KMS-11 (cell line): Measurements from ENCODE around the gene NDUFV3.
"Not testable (repeated sequence)": the region's sequence is repeated elsewhere in the genome, so short reads cannot be mapped to it uniquely, and the experiment has no call there.

Experiments
- H2AFZ ChIP-seq: fragments of 200-600 bp; sonication (generic); 2 replicates; pipeline ENCODE4 v1.6.1; 2016; ENCODE audit warnings: antibody characterized with exemption, mixed run types, low read depth
- H3K27ac ChIP-seq: fragments of 200-600 bp; sonication (generic); 2 replicates; pipeline ENCODE4 v1.6.1; 2016; ENCODE audit warnings: mild to moderate bottlenecking, mixed run types
- H3K27me3 ChIP-seq: fragments of 200-600 bp; sonication (generic); 2 replicates; pipeline ENCODE4 v1.6.1; 2017; ENCODE audit warnings: mild to moderate bottlenecking, low read depth, mixed run types, moderate library complexity; ENCODE audit not compliant: insufficient read depth
- H3K36me3 ChIP-seq: fragments of 200-600 bp; sonication (generic); 2 replicates; pipeline ENCODE4 v1.6.1; 2017; ENCODE audit warnings: mild to moderate bottlenecking, mixed run types; ENCODE audit not compliant: insufficient read depth
- H3K4me1 ChIP-seq: fragments of 200-600 bp; sonication (generic); 2 replicates; pipeline ENCODE4 v1.6.1; 2016; ENCODE audit warnings: mild to moderate bottlenecking, low read depth, mixed run types; ENCODE audit not compliant: poor library complexity, severe bottlenecking
- H3K4me2 ChIP-seq: fragments of 200-600 bp; sonication (generic); 2 replicates; pipeline ENCODE4 v1.7.0; 2016; ENCODE audit warnings: mild to moderate bottlenecking, mixed run types
- H3K4me3 ChIP-seq: fragments of 200-600 bp; sonication (generic); IDR thresholded peaks from 2 replicates; pipeline ENCODE4 v1.6.1; 2017; ENCODE audit warnings: low read depth, low read length, mixed read lengths; ENCODE audit not compliant: insufficient read depth
- H3K79me2 ChIP-seq: fragments of 200-600 bp; sonication (generic); 2 replicates; pipeline ENCODE4 v1.6.1; 2016; ENCODE audit warnings: low read depth, mixed run types; ENCODE audit not compliant: insufficient read depth
- H3K9ac ChIP-seq: fragments of 200-600 bp; sonication (generic); 2 replicates; pipeline ENCODE4 v1.6.1; 2016; ENCODE audit warnings: mild to moderate bottlenecking, mixed run types
- H4K20me1 ChIP-seq: fragments of 200-600 bp; sonication (generic); 2 replicates; pipeline ENCODE4 v1.6.1; 2016; ENCODE audit warnings: mild to moderate bottlenecking, mixed run types; ENCODE audit not compliant: insufficient read depth
- TF ChIP-seq, protein P1 (sequence below): fragments of 200-600 bp; sonication (generic); conservative IDR thresholded peaks from 2 replicates; pipeline ENCODE4 v1.6.1; 2017; ENCODE audit warnings: low read depth, mild to moderate bottlenecking, antibody characterized with exemption, low read length, moderate library complexity, mixed read lengths

The NDUFV3 gene

GRCh38 chr21:42865776-42866160 lies 27.3 kb upstream of the NDUFV3 start:
- no peak overlapping the region for H3K9ac ChIP-seq
- H3K36me3 ChIP-seq, result peaks cover 12% of the 10 kb centered on the region
- peaks cover 38% of the 10 kb centered on the region; the same call in 1 of the 2 replicates for H4K20me1 ChIP-seq
- H2AFZ ChIP-seq, result no peak overlapping the region
- no peak overlapping the region for H3K27ac ChIP-seq
- no peak overlapping the region for H3K4me3 ChIP-seq
- H3K4me1 ChIP-seq, result no peaks in the 10 kb centered on the region
- TF ChIP-seq, protein P1, sequence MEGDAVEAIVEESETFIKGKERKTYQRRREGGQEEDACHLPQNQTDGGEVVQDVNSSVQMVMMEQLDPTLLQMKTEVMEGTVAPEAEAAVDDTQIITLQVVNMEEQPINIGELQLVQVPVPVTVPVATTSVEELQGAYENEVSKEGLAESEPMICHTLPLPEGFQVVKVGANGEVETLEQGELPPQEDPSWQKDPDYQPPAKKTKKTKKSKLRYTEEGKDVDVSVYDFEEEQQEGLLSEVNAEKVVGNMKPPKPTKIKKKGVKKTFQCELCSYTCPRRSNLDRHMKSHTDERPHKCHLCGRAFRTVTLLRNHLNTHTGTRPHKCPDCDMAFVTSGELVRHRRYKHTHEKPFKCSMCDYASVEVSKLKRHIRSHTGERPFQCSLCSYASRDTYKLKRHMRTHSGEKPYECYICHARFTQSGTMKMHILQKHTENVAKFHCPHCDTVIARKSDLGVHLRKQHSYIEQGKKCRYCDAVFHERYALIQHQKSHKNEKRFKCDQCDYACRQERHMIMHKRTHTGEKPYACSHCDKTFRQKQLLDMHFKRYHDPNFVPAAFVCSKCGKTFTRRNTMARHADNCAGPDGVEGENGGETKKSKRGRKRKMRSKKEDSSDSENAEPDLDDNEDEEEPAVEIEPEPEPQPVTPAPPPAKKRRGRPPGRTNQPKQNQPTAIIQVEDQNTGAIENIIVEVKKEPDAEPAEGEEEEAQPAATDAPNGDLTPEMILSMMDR, result no peak
- no peaks in the 10 kb centered on the region for H3K27me3 ChIP-seq
- H3K79me2 ChIP-seq, result peaks cover 84% of the 10 kb centered on the region
- no peak overlapping the region for H3K4me2 ChIP-seq

DNA sequence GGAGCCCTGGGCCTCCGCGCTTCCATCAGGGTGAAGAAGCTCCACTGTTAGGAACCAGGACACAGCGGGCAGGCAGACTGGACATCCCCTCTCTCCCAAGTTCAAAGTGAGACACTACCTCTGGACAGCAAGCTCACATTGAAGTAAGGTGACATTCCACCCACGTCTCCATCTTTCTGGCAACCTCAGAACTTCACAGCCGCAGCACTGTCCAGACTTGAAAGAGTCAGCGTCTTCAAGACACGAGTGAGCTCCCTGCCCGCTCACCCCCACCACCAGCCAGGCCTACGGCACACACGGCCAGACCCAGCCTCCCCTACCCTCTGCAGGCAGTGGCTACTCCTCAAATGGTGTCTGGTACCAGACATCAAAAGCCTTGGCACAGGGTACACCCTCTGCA lies 24.9 kb upstream of the NDUFV3 start:
- H3K27ac ChIP-seq, result no peak overlapping the region
- H3K27me3 ChIP-seq, result no peaks in the 10 kb centered on the region
- no peak overlapping the region for H3K9ac ChIP-seq
- H3K4me1 ChIP-seq, result no peaks in the 10 kb centered on the region
- H3K4me3 ChIP-seq, result no peak overlapping the region
- TF ChIP-seq, protein P1, result no peak
- peaks cover 20% of the 10 kb centered on the region for H3K36me3 ChIP-seq
- no peak overlapping the region for H3K4me2 ChIP-seq
- H2AFZ ChIP-seq, result no peak overlapping the region
- peaks cover 100% of the 10 kb centered on the region for H3K79me2 ChIP-seq
- peaks cover 36% of the 10 kb centered on the region; the same call in 1 of the 2 replicates for H4K20me1 ChIP-seq

GRCh38 chr21:42873096-42873495 lies 20.0 kb upstream of the NDUFV3 start:
- Histone ChIP-seq H3K4me1 (peaks cover 7% of the 10 kb centered on the region), H3K4me3 (no peak overlapping the region), H3K27ac (no peak overlapping the region), H2AFZ (no peak overlapping the region), H3K9ac (no peak overlapping the region), H4K20me1 (no peaks in the 10 kb centered on the region; the same call in 1 of the 2 replicates), H3K36me3 (peaks cover 37% of the 10 kb centered on the region), H3K4me2 (no peak overlapping the region), H3K79me2 (peaks cover 98% of the 10 kb centered on the region), H3K27me3 (no peaks in the 10 kb centered on the region)
- TF ChIP-seq, protein P1, result no peak

GRCh38 chr21:42875811-42876210 lies 17.3 kb upstream of the NDUFV3 start:
- not testable (repeated sequence) for H2AFZ ChIP-seq
- H3K36me3 ChIP-seq, result peaks cover 24% of the 10 kb centered on the region

DNA sequence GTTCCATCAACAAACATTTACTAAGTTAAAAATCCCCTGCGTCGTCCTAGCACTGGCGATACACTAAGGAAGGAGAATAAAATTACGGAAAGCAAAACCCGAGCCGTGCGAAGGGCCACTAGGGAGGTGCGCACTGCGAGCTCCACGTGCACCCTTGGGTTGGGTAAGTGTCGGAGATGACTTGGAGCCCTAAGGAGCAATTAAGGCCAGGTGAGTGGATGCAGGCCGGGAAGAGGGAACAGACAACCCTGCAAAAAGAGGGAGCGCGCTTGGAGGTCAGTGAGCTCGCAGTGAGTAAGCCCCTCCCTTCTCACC lies 14.5 kb upstream of the NDUFV3 start:
- peak overlapping the region; percentile 82 for H3K4me2 ChIP-seq
- H2AFZ ChIP-seq, result peak overlapping the region; percentile 75
- peak overlapping the region; percentile 94 for H3K27ac ChIP-seq
- TF ChIP-seq, protein P1, result no peak
- H3K9ac ChIP-seq, result peak overlapping the region; percentile 99
- H3K79me2 ChIP-seq, result peaks cover 62% of the 10 kb centered on the region
- H3K27me3 ChIP-seq, result no peaks in the 10 kb centered on the region
- H3K4me3 ChIP-seq, result no peak overlapping the region
- H3K4me1 ChIP-seq, result peaks cover 12% of the 10 kb centered on the region
- peaks cover 12% of the 10 kb centered on the region; the same call in 1 of the 2 replicates for H3K36me3 ChIP-seq
- no peaks in the 10 kb centered on the region; the same call in 1 of the 2 replicates for H4K20me1 ChIP-seq

More at GRCh38 chr21:42875811-42876210, 17.3 kb upstream of the NDUFV3 start:
- Histone ChIP-seq H3K4me1 (peaks cover 12% of the 10 kb centered on the region), H3K79me2 (peaks cover 91% of the 10 kb centered on the region)
- not testable (repeated sequence) for H3K27me3 ChIP-seq, H3K27ac ChIP-seq, H3K4me3 ChIP-seq, H4K20me1 ChIP-seq, H3K9ac ChIP-seq, H3K4me2 ChIP-seq
